ENCODE measurements around the gene JPH2. TPM values are rescaled to one million over a fixed set of nuclear protein-coding genes. Genes with fewer than 3 reads are reported as not detected.

JPH2 gene
- total and polyA plus RNA-seq, 2 experiments from 2014 or later, result 0.16 to 1.1 TPM

- H3F3A ChIP-seq (replicated peaks; ENCODE audit: low read depth), result no peaks in the 10 kb centered on the region
- H3K36me3 ChIP-seq (ENCODE audit: insufficient read depth), result no peaks in the 10 kb centered on the region
- H3K27me3 ChIP-seq (ENCODE audit: insufficient read depth), result no peaks in the 10 kb centered on the region
- no peaks in the 10 kb centered on the region; the same call in 2 of the 3 replicates for H3K9me3 Mint-ChIP-seq
- H3K27ac Mint-ChIP-seq, result no peak overlapping the region
- TF ChIP-seq NANOG (IDR thresholded peaks at IDR 0.05; ENCODE audit: borderline replicate concordance) (no peak), JUNB (IDR thresholded peaks at IDR 0.05; ENCODE audit: unreplicated experiment) (no peak), ETS1 (IDR thresholded peaks at IDR 0.05) (no peak), EZH2phosphoT487 (IDR thresholded peaks at IDR 0.05; ENCODE audit: unreplicated experiment) (no peak), ZNF331 (CRISPR knock-in tag; IDR thresholded peaks at IDR 0.05; ENCODE audit: low read depth) (no peak), STAT1 (IDR thresholded peaks at IDR 0.05; ENCODE audit: unreplicated experiment) (no peak), ZNF462 (CRISPR knock-in tag; IDR thresholded peaks at IDR 0.05) (no peak), POLR2AphosphoS5 (IDR thresholded peaks at IDR 0.05; ENCODE audit: low read depth) (no peak), CREB1 (CRISPR knock-in tag; IDR thresholded peaks at IDR 0.05; ENCODE audit: low read depth) (no peak), EZH2 (IDR thresholded peaks at IDR 0.05; ENCODE audit: low read depth, unreplicated experiment) (no peak), ZNF114 (CRISPR knock-in tag; IDR thresholded peaks at IDR 0.05) (no peak)
- TF ChIP-seq, protein P1, sequence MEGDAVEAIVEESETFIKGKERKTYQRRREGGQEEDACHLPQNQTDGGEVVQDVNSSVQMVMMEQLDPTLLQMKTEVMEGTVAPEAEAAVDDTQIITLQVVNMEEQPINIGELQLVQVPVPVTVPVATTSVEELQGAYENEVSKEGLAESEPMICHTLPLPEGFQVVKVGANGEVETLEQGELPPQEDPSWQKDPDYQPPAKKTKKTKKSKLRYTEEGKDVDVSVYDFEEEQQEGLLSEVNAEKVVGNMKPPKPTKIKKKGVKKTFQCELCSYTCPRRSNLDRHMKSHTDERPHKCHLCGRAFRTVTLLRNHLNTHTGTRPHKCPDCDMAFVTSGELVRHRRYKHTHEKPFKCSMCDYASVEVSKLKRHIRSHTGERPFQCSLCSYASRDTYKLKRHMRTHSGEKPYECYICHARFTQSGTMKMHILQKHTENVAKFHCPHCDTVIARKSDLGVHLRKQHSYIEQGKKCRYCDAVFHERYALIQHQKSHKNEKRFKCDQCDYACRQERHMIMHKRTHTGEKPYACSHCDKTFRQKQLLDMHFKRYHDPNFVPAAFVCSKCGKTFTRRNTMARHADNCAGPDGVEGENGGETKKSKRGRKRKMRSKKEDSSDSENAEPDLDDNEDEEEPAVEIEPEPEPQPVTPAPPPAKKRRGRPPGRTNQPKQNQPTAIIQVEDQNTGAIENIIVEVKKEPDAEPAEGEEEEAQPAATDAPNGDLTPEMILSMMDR (conservative IDR thresholded peaks at IDR 0.05; ENCODE audit: low read depth in 2 of 2), result no peak
- TF ChIP-seq, protein P2, sequence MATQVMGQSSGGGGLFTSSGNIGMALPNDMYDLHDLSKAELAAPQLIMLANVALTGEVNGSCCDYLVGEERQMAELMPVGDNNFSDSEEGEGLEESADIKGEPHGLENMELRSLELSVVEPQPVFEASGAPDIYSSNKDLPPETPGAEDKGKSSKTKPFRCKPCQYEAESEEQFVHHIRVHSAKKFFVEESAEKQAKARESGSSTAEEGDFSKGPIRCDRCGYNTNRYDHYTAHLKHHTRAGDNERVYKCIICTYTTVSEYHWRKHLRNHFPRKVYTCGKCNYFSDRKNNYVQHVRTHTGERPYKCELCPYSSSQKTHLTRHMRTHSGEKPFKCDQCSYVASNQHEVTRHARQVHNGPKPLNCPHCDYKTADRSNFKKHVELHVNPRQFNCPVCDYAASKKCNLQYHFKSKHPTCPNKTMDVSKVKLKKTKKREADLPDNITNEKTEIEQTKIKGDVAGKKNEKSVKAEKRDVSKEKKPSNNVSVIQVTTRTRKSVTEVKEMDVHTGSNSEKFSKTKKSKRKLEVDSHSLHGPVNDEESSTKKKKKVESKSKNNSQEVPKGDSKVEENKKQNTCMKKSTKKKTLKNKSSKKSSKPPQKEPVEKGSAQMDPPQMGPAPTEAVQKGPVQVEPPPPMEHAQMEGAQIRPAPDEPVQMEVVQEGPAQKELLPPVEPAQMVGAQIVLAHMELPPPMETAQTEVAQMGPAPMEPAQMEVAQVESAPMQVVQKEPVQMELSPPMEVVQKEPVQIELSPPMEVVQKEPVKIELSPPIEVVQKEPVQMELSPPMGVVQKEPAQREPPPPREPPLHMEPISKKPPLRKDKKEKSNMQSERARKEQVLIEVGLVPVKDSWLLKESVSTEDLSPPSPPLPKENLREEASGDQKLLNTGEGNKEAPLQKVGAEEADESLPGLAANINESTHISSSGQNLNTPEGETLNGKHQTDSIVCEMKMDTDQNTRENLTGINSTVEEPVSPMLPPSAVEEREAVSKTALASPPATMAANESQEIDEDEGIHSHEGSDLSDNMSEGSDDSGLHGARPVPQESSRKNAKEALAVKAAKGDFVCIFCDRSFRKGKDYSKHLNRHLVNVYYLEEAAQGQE (IDR thresholded peaks at IDR 0.05; ENCODE audit: unreplicated experiment), result no peak
- H3K79me2 ChIP-seq (replicated peaks; ENCODE audit: insufficient read depth), result no peaks in the 10 kb centered on the region
- no peak overlapping the region for H3K4me2 ChIP-seq
- H3K4me3 ChIP-seq, result no peak overlapping the region
- H3K27ac ChIP-seq (ENCODE audit: low read depth), result no peak overlapping the region
- no peak overlapping the region for H3K4me3 Mint-ChIP-seq
- no peaks in the 10 kb centered on the region; the same call in 2 of the 3 replicates for H3K36me3 Mint-ChIP-seq (ENCODE audit: low read depth)
- peaks cover 5% of the 10 kb centered on the region; the same call in 1 of the 2 replicates for H3K9me2 ChIP-seq (ENCODE audit: insufficient read depth)
- no peaks in the 10 kb centered on the region for H3K4me1 ChIP-seq (ENCODE audit: insufficient read depth)
- ATAC-seq (no peak), DNase-seq (ENCODE audit: low spot score) (no peak)
- H4K20me1 ChIP-seq (replicated peaks; ENCODE audit: insufficient read depth), result no peaks in the 10 kb centered on the region
- H3K4me1 Mint-ChIP-seq, result no peaks in the 10 kb centered on the region
- H3K27me3 Mint-ChIP-seq (ENCODE audit: insufficient read depth, low read depth, poor library complexity), result peaks cover 5% of the 10 kb centered on the region
- no peak overlapping the region for H2AFZ ChIP-seq
Measured at GRCh38 chr20:44159125-44159524, 27.9 kb downstream of the JPH2 start.

Measured in GM23338 (cell line).